GM21381 (cell line): ENCODE results near the gene EARS2.
"Not testable (repeated sequence)": the region's sequence is repeated elsewhere in the genome, so short reads cannot be mapped to it uniquely, and the experiment has no call there.

Experiments used
- ATAC-seq: cut with Tn5 transposase; IDR thresholded peaks from one replicate; pipeline ENCODE4 v1.9.1; 2021; ENCODE audit warnings: mild to moderate bottlenecking, moderate library complexity; ENCODE audit not compliant: unreplicated experiment

The EARS2 gene

DNA sequence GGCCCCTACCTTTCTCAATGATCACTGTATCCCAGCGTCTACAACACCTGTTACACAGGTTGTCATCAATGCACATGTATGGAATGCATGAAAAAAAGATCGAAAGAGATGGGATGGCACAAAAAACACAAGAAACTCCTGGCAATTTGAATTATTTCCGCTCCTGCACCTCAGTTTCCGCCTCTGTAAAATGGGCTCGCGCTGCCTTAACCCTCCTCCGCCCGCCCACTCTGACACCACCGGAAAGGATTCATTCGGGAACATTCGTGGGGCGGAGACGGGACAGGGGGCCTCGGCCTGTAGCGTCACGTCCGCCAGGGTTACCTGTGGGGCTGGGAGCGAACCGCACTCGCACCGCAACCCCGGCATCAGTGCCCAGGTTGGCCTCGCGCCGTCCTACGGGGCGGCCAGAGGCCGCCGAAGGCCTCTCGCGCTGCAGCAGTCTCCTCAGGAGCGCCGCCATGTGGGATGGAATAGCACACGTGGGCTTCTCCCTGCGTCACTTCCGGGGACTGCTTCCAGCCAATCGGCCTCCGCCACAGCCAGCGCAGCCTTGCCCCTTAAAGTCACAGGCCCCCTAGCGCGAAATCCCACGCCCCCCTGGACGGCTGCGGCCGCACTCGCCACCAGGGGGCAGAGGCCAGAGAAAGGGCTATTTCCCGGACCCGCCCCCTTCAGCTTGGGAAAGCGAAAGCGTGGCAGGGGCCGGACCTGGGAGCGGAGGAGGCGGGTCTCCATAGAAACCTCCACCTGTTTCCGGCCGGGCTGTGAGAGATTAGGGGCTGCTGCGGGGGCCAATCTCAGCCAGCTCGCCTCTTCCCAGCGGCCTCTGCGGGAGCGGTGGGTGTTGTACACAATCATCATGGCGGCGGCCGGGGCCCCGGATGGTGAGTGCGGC lies at the start of gene EARS2, which contains the start of gene UBFD1:
EARS2 (minus strand) TSS at position 470 of the 898 bp plus-strand sequence; CDS start at position 463, 7 bp downstream.
UBFD1 (plus strand) TSS at position 847 of the 898 bp plus-strand sequence; CDS start at position 863, 16 bp downstream.
- ATAC-seq, result peak; percentile 88

DNA sequence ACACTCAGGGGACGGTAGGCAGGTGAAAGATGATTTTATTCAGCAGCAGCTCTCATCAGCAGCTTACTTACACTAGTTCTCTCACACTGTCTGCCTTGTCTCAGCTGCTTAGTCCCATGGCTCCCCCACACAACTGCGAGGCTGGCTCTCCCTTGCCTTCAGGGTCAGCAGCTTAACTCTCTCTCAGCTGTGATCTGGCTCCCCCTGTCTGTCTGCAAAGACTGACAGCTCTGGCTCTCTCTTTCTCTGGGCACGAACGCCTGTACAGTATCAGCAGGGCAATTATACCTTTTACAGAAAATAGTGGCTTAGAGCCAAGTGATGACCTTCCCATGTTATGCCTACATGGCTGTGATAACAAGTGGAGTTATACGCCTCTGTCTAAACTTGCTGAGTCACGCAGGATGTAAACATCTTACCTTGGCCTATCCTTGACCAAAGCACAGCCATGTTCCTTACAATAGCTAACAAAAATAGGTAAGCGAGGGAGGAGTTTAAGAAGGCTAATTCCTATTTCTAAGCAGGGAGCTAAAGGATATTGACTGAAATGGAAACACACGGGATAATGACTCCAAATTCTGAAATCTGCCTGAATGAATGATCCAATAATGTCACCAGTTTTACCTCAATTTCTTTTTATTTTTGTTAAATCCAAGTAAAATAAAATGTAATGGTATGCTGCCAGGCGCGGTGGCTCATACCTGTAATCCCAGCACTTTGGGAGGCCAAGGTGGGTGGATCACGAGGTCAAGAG lies 40.0 kb upstream of the EARS2 start:
- no peak for ATAC-seq

DNA sequence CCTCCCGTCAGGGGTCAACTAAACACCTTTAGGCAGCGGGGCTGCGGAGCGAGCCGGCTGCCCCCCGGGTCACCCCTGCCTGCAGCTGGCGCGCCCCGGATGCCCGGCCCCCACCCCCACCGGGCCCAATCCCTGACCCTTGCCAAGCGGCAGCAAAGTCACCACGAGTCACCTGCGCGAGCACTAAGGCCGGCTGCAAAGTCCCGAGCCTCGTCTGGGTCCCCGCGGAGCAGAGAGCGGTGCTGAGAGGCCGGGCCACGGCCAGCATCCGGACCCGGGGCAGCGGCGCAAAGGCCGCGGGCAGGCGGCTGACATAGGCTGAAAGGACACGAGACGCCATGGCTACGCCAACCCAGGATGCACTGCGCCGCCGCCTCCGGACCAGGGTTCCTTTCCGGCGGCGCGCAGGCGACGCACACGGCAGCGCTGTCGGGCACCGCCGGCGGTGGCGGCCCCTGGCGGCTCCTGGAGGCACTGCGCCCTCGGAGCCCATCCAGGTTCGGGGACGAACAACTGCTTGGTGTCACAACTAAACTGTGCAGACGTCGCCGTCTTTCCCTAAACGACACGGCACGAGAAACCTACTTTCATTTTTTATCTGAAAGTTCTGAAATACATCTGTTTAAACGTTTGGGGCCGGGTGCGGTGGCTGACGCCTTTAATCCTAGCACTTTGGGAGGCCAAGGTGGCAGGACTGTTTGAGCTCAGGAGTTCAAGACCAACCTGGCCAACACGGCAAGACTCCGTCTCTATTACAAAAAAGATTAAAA lies 39.0 kb upstream of the EARS2 start, which contains the start of gene NDUFAB1:
NDUFAB1 (minus strand) TSS at position 366 of the 770 bp plus-strand sequence; CDS start at position 340, 26 bp downstream.
- ATAC-seq, result peak; percentile 91

- ATAC-seq, result no peak
Measured at GRCh38 chr16:23595246-23595950, 38.2 kb upstream of the EARS2 start.

GRCh38 chr16:23594186-23594585 lies 37.0 kb upstream of the EARS2 start:
- ATAC-seq, result no peak

DNA sequence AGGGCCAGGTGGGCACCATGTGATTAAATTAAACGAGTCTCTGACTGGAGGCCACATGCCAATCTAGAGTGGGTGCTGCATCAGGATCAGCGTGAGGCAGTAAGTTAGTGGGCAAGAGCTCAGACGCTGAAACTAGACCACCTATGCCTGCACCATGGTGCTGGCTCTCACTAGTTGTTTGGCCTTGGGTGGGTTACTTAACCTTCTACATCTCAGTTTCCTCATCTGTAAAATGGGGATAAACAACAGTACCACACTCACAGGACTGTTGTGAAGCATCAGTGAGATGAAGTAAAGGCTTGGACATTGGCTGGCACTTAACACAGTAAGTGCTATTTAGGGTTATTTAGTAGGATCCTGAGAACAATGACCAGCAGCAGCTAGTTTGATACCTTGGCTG lies 33.0 kb upstream of the EARS2 start:
- ATAC-seq, result no peak

DNA sequence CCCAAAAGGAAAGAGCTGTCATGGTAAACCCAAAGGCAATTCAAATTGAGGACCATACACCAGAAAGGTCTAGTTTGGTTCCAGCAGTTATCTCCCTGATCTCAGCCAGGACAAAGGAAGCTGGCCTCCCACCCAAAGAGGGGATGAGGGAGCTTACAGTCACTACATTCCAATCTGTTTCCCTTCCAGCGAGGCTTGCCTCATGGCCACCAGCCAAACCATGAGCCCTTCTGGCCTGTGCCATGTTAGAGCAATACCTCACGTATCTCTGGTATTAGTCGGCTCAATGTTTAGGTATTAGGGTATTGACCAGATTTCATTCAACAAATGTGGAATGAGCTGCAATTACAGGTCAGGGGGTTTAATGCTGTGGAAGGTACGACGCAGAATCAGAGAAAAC lies 30.6 kb upstream of the EARS2 start:
- ATAC-seq, result no peak

DNA sequence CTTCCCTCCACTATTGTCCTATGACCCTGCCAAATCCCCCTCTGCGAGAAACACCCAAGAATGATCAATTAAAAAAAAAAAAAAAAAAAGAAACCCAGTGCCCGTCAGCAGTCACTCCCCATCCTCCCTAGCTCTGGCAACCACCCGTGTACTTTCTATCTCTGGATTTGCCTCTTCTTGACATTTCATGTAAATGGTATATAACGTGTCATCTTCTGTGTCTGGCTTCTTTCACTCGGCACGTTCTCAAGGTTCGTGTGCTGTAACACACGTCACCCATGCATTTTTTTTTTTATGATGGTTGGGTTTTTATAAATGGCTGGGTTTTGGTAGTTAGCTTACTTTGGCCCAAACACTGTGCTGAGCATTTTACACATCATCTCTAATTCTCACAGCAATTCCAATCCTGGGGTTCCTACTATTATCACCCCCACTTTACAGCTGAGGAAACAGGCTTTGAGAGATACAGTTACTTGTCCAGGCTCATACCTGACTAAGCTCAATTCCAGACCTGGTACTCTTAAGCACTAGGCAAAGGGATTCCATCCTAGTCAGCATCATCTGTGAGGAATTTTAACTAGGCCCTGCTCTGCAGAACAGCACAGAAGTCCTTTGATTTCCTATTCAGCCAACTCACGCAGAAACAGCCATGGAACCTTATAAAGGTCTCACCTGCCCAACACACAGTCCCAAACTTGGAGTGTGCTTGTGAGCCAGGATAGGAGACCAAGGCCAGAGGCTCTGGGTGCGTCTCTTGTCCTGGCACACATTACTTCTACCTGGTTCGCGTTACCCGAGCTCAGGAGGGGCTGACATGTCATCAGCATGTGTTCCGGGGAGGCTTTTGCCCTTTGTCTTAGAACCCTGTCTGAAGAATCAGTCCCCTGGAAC lies 27.3 kb upstream of the EARS2 start:
- no peak for ATAC-seq

DNA sequence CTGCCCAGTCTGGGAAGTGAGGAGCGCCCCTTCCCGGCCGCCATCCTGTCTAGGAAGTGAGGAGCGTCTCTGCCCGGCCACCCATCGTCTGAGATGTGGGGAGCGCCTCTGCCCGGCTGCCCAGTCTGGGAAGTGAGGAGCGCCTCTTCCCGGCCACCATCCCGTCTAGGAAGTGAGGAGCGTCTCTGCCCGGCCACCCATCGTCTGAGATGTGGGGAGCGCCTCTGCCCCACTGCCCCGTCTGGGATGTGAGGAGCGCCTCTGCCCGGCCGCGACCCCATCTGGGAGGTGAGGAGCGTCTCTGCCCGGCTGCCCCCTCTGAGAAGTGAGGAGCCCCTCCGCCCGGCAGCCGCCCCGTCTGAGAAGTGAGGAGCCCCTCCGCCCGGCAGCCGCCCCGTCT lies 26.1 kb upstream of the EARS2 start:
- not testable (repeated sequence) for ATAC-seq

GRCh38 chr16:23581764-23582163 lies 24.6 kb upstream of the EARS2 start:
- ATAC-seq, result no peak

GRCh38 chr16:23580391-23580790 lies 23.2 kb upstream of the EARS2 start:
- ATAC-seq, result no peak

DNA sequence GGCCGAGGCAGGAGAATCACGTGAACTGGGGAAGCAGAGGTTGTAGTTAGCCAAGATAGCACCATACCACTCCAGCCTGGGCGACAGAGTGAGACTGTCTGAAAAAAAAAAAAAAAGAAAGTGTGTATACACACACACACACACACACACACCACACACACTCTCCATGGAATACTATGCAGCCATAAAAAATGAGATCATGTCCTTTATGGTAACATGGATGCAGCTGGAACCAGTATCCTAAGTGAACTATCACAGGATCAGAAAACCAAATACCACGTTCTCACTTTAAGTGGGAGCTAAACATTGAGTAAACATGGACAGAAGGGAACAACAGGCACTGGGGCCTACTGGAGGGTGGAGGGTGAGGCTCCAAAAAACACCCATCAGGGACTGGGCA lies 22.2 kb upstream of the EARS2 start:
- ATAC-seq, result no peak

- no peak for ATAC-seq
Measured at GRCh38 chr16:23578101-23578830, 21.1 kb upstream of the EARS2 start.

DNA sequence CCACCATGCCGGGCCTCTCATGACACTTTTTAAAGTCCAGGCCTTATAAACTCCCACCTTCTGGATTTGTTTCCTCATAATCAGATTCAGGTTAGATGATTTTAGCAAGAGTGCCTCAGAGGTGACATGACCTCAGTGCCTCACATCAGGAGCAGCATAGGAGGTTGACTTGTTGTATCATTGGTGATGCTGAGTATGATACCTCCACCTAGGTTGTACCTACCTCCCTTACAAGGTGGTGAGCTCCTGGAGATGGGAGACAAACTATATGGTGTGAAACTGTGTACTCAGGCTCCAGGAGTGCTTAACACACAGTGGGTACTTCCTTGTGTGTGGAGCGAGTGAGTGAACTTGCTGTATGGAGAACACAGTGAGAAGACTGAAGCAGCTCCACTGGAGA lies 20.3 kb upstream of the EARS2 start:
- no peak for ATAC-seq

GRCh38 chr16:23575834-23576233 lies 18.7 kb upstream of the EARS2 start:
- ATAC-seq, result no peak

- ATAC-seq, result no peak
Measured at GRCh38 chr16:23573817-23574216, 16.7 kb upstream of the EARS2 start.

- ATAC-seq, result no peak
Measured at GRCh38 chr16:23572394-23572793, 15.2 kb upstream of the EARS2 start.

DNA sequence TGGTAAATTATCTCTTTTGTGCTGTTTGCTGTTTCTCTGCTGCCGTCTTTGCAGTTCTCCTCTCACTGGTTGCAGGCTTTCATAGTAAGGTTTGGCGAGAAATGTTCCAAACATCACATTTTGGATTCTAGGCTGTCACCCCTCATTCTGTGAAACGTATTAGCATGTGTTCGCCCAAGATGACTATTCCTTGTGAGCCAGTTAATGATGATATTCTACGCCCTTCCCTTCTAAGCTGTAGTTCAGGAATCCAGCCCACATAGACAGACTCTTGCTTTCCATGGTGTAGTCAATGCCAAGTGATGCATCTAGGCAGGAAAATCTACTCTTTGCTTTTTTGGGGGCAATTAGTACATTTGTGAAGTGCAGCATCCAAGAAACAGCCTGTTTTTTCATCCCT lies 14.7 kb upstream of the EARS2 start:
- ATAC-seq, result no peak
